GM15510 (cell line): ENCODE data around the gene CNPY1.

Experiments used
- POLR2A ChIP-seq: IDR thresholded peaks from 3 replicates; pipeline ENCODE4 v1.6.1; 2011; ENCODE audit warnings: borderline replicate concordance; ENCODE audit not compliant: insufficient read length; ENCODE audit errors: extremely low read depth

CNPY1 gene

GRCh38 chr7:155581954-155582353 lies 35.6 kb upstream of the CNPY1 start:
- no peak for TF ChIP-seq POLR2A

DNA sequence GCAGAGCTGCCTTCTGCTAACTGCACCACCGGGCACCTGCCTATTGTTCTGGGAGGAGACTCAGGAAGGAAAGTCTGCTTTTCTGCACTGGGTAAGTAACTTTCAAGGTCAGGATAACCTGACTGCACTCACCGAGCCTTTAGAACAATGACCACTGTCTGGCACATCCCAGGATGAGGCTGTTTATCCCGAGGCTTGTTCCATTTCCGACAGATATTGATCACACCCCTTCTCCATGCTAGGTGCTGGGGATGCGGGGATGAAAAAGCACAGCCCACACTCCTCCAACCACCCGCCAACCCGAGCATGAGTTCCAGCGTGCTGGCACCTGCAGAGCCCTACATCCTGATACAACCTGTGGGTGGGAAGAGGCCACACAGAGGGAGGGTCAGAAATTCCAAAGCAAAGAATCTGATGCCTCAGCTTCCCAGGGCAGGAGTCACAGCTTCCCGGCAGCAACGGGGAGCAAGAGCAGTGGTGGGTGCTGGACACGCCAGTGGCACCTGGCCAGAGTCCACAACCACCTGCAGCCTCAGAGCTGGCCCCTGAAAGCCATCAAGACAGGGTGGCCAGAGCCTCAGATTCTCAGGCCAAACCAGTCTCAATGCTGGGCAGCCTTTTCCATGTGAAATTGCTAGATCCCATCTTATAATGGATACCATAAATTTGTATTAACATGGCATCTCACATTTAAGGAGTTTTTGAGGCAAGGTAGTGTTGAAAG lies 34.9 kb upstream of the CNPY1 start:
- TF ChIP-seq POLR2A, result no peak

DNA sequence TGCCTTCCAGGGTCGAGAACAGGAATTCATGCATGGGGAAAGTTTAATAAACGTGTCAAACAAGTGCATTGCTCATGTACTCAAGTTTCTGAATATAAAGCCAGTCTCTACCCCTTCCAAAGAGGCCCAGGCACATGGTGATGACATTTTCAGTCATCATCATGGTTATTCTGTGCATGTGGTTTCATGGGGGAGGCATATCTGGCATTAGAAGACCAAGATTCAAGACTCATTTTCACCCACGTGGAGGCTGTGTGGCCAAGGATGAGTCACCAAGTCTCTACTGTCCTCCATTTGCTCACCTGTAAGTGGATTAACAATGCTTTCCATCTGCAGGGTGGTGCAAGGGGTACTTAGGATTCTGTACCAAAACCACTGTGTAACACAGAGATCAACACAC lies 34.0 kb upstream of the CNPY1 start:
- no peak for TF ChIP-seq POLR2A

GRCh38 chr7:155579565-155579964 lies 33.2 kb upstream of the CNPY1 start:
- TF ChIP-seq POLR2A, result no peak

GRCh38 chr7:155578016-155578415 lies 31.7 kb upstream of the CNPY1 start:
- no peak for TF ChIP-seq POLR2A

DNA sequence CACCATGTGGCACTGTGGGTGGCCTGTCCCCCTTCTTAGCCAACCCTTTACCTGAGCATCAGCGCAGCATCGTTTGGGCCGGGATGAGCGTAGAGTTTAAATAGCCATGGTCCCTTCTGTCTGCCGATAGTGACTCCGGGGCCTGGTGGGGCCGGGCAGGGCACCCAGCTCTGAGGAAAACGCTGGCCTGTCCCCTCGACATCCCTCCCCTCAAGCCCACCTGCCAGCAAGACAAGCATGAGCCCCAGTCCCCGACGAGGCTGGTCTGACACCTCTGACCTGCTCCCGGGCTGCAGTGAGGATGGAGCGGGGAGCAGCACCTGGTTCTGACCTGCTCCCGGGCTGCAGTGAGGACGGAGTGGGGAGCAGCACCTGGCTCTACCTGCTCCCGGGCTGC lies 31.1 kb upstream of the CNPY1 start:
- no peak for TF ChIP-seq POLR2A

- TF ChIP-seq POLR2A, result no peak
These were observed 30.6 kb upstream of the CNPY1 start for GRCh38 chr7:155576900-155577508.

DNA sequence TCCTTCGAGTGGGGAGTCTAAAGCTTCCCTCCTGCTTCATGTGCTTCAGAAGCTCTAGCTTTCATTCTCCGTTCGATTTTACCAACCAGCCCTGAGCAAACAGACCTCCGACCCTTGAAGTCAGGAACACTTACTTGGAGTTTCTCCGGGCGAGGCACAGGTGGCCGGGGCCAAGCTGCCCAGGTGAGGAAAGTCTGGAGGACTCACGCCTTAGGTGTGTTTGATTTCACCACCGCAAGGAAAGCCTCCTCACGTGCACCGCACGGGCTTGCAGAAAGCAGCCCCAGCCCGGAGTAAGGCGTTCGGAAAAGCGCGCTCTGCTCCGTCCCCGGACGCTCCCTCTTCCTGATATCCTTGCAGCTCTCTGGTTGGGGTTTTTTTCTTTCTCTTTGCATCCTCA lies 30.1 kb upstream of the CNPY1 start:
- TF ChIP-seq POLR2A, result no peak

DNA sequence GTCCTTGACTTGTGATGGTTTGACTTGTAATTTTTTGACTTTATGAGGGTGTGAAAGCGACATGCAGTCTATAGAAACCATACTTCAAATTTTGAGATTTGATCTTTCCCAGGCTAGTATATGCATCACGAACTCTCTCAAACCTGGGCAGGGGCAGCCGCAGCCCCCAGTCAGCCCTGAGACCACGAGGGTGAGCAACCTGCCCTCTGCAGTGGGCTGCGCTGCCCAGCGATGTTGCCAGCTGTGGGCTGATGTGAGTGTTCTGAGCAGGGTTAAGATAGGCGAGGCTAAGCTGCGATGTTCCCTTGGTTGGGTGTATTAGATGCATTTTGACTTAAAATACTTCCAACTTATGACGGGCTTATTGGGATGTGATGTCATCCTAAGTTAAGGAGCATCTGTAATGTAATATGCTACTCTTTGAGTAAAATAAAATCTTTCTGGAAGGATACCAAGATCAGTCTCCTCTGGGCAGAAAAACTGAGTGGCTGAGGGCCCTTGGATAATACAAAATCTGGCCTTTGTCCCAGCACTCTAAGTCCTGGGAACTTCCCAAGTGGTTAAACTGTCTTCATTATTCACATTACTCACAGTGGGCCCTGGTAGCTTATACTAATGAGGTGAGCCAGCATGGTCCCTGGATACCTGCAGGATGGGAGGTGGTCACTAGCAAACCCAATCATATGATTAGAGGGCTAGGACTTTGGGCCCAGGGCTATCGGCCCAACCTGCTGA lies 28.4 kb upstream of the CNPY1 start:
- no peak for TF ChIP-seq POLR2A

- no peak for TF ChIP-seq POLR2A
These were observed 25.4 kb upstream of the CNPY1 start for GRCh38 chr7:155571581-155572345.

- TF ChIP-seq POLR2A, result no peak
These were observed 24.6 kb upstream of the CNPY1 start for GRCh38 chr7:155570991-155571390.

GRCh38 chr7:155570171-155570958 lies 24.0 kb upstream of the CNPY1 start:
- TF ChIP-seq POLR2A, result no peak

GRCh38 chr7:155569681-155570080 lies 23.3 kb upstream of the CNPY1 start:
- TF ChIP-seq POLR2A, result no peak

GRCh38 chr7:155568842-155569494 lies 22.6 kb upstream of the CNPY1 start:
- no peak for TF ChIP-seq POLR2A
